ENCODE data around the gene DUT. TPM values are rescaled to one million over a fixed set of nuclear protein-coding genes. Genes with fewer than 3 reads are reported as not detected.

Gene DUT
- total and polyA plus RNA-seq, 9 of the 15 experiments (the other 6 are each of a cell fraction or from before 2014, with no cell fraction given) = 13.9 to 235 (median 94.9) TPM

DNA sequence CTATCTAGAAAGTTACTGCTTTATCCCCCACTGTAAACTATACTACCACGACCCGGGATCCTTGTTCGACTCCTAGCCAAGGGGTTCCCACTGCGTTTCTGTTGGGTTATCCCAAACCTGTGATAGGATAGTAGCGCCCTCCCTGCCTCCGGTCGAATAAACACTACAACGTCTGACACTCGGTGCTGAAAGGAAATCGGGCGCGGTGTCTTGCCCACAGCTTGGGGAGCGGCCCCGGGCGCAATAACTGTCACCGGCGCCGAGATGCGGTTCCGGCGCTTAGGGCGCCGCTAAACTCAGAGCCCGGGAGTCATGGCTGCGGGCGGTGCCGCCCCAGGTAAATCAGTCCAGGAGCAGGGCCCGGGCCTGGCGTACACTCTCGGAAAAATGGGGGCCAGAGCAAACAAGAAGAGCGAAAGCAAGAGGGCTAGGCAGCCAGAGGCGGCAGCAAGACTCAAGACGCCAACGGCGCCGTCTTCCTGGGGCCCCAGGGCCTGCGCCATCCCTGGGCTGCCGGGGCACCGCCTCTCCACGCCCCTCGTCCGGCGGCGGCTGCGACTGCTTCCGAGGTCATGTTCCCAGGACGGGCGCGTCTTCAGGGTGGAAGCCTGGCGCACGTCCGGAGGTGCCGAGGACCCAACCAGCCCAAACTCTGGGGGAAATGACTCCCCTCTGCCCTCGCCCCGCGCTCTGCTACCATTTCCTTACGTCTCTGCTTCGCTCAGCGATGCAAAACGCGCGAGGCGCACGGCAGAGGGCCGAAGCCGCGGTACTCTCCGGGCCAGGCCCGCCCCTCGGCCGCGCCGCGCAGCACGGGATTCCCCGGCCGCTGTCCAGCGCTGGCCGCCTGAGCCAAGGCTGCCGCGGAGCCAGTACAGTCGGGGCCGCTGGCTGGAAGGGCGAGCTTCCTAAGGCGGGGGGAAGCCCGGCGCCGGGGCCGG is at the start of gene DUT (continued):
- TF ChIP-seq, protein P1, sequence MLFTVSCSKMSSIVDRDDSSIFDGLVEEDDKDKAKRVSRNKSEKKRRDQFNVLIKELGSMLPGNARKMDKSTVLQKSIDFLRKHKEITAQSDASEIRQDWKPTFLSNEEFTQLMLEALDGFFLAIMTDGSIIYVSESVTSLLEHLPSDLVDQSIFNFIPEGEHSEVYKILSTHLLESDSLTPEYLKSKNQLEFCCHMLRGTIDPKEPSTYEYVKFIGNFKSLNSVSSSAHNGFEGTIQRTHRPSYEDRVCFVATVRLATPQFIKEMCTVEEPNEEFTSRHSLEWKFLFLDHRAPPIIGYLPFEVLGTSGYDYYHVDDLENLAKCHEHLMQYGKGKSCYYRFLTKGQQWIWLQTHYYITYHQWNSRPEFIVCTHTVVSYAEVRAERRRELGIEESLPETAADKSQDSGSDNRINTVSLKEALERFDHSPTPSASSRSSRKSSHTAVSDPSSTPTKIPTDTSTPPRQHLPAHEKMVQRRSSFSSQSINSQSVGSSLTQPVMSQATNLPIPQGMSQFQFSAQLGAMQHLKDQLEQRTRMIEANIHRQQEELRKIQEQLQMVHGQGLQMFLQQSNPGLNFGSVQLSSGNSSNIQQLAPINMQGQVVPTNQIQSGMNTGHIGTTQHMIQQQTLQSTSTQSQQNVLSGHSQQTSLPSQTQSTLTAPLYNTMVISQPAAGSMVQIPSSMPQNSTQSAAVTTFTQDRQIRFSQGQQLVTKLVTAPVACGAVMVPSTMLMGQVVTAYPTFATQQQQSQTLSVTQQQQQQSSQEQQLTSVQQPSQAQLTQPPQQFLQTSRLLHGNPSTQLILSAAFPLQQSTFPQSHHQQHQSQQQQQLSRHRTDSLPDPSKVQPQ (CRISPR knock-in tag; IDR thresholded peaks at IDR 0.05; ENCODE audit: borderline replicate concordance) = no peak
- TF ChIP-seq ZKSCAN8 (CRISPR knock-in tag; IDR thresholded peaks at IDR 0.05) = no peak
- TF ChIP-seq NFE2L1 (tag; IDR thresholded peaks at IDR 0.05; ENCODE audit: borderline replicate concordance, low read depth) = no peak
- TF ChIP-seq ZFP30 (CRISPR knock-in tag; IDR thresholded peaks at IDR 0.05; ENCODE audit: borderline replicate concordance) = no peak
- TF ChIP-seq, protein P2, sequence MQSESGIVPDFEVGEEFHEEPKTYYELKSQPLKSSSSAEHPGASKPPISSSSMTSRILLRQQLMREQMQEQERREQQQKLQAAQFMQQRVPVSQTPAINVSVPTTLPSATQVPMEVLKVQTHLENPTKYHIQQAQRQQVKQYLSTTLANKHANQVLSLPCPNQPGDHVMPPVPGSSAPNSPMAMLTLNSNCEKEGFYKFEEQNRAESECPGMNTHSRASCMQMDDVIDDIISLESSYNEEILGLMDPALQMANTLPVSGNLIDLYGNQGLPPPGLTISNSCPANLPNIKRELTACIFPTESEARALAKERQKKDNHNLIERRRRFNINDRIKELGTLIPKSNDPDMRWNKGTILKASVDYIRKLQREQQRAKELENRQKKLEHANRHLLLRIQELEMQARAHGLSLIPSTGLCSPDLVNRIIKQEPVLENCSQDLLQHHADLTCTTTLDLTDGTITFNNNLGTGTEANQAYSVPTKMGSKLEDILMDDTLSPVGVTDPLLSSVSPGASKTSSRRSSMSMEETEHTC (IDR thresholded peaks at IDR 0.05) = no peak
- TF ChIP-seq ZNF212 (CRISPR knock-in tag; IDR thresholded peaks at IDR 0.05) = no peak
- TF ChIP-seq, protein P3, sequence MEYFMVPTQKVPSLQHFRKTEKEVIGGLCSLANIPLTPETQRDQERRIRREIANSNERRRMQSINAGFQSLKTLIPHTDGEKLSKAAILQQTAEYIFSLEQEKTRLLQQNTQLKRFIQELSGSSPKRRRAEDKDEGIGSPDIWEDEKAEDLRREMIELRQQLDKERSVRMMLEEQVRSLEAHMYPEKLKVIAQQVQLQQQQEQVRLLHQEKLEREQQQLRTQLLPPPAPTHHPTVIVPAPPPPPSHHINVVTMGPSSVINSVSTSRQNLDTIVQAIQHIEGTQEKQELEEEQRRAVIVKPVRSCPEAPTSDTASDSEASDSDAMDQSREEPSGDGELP (CRISPR knock-in tag; IDR thresholded peaks at IDR 0.05; ENCODE audit: borderline replicate concordance) = peak; percentile 63; the same call in 1 of the 2 replicates
- no peak for TF ChIP-seq SMAD1 (IDR thresholded peaks at IDR 0.05; ENCODE audit: low read depth, low read length, partially characterized antibody)
- TF ChIP-seq, protein P4, sequence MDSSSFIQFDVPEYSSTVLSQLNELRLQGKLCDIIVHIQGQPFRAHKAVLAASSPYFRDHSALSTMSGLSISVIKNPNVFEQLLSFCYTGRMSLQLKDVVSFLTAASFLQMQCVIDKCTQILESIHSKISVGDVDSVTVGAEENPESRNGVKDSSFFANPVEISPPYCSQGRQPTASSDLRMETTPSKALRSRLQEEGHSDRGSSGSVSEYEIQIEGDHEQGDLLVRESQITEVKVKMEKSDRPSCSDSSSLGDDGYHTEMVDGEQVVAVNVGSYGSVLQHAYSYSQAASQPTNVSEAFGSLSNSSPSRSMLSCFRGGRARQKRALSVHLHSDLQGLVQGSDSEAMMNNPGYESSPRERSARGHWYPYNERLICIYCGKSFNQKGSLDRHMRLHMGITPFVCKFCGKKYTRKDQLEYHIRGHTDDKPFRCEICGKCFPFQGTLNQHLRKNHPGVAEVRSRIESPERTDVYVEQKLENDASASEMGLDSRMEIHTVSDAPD (CRISPR knock-in tag; IDR thresholded peaks at IDR 0.05) = no peak
- TF ChIP-seq, protein P5, sequence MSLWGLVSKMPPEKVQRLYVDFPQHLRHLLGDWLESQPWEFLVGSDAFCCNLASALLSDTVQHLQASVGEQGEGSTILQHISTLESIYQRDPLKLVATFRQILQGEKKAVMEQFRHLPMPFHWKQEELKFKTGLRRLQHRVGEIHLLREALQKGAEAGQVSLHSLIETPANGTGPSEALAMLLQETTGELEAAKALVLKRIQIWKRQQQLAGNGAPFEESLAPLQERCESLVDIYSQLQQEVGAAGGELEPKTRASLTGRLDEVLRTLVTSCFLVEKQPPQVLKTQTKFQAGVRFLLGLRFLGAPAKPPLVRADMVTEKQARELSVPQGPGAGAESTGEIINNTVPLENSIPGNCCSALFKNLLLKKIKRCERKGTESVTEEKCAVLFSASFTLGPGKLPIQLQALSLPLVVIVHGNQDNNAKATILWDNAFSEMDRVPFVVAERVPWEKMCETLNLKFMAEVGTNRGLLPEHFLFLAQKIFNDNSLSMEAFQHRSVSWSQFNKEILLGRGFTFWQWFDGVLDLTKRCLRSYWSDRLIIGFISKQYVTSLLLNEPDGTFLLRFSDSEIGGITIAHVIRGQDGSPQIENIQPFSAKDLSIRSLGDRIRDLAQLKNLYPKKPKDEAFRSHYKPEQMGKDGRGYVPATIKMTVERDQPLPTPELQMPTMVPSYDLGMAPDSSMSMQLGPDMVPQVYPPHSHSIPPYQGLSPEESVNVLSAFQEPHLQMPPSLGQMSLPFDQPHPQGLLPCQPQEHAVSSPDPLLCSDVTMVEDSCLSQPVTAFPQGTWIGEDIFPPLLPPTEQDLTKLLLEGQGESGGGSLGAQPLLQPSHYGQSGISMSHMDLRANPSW (CRISPR knock-in tag; IDR thresholded peaks at IDR 0.05) = no peak
- TF ChIP-seq POLR3A (IDR thresholded peaks at IDR 0.05; ENCODE audit: borderline replicate concordance, extremely low read depth, insufficient read depth, insufficient read length) = no peak
- TF ChIP-seq ESRRA (IDR thresholded peaks at IDR 0.05; ENCODE audit: borderline replicate concordance, low read depth) = peak; percentile 37; the same call in 1 of the 2 replicates
- no peak for TF ChIP-seq PCBP1 (IDR thresholded peaks at IDR 0.05; ENCODE audit: low read depth, low read length, poor library complexity, severe bottlenecking)
- TF ChIP-seq EP400 (IDR thresholded peaks at IDR 0.05) = peak; percentile 81
- no peak for TF ChIP-seq ZNF217 (CRISPR knock-in tag; IDR thresholded peaks at IDR 0.05)
- TF ChIP-seq ERF (CRISPR knock-in tag; IDR thresholded peaks at IDR 0.05) = no peak

Data from K562 (cell line).